A549 (cell line): ENCODE measurements around the gene AP3D1. TPM values are rescaled to one million over a fixed set of nuclear protein-coding genes. Genes with fewer than 3 reads are reported as not detected.
A peak's percentile ranks its signal among the peaks of the same experiment; 100 is the strongest.

ENCODE experiments used
- ATAC-seq, 2 experiments: fragments of 200-7000 bp in 1 of 2; fragments of >200 bp in 1 of 2; cut with Nextera tagmentation in 1 of 2; cut with Tn5 transposase in 1 of 2; 3 replicates each; pipeline versions ENCODE4 v1.8.0 to v1.9.1; 2018 to 2020; ENCODE audit warnings: mild to moderate bottlenecking in 1 of 2, moderate library complexity in 1 of 2
- CTCF ChIA-PET: fragments of 300-600 bp; sonication (Branson Sonifier 250); formaldehyde crosslinking; extraction: SDS; loops from one replicate; lab custom pipeline; 2021; ENCODE audit warnings: antibody characterized with exemption, inconsistent platforms; lab: Yijun Ruan, JAX
- POLR2A ChIA-PET: fragments of 350-600 bp; formaldehyde crosslinking; extraction: SDS; loops from one replicate; lab custom pipeline; 2021; ENCODE audit warnings: antibody characterized with exemption, inconsistent platforms; lab: Yijun Ruan, JAX
- DNase-seq, 2 experiments: peaks; one replicate each; pipeline versions ENCODE4 v3.0.0 to v3.0.0-alpha.2; 2011 to 2016; ENCODE audit warnings: low read depth in 1 of 2, low spot score in 1 of 2
- FAIRE-seq: peaks from 2 replicates; lab custom pipeline; 2011; peaks lifted over from hg19 to GRCh38; lab: Jason Lieb, UNC
- H3K27ac ChIP-seq, 2 experiments: fragments of >200 bp; sonication (Bioruptor Twin); formaldehyde crosslinking; 3 replicates each; pipeline ENCODE4 v1.5.1; 2016 to 2017
- H3K4me1 ChIP-seq: fragments of >200 bp; sonication (Bioruptor Twin); formaldehyde crosslinking; 3 replicates; pipeline ENCODE4 v1.6.1; 2016
- H3K4me2 ChIP-seq: fragments of >200 bp; sonication (Bioruptor Twin); formaldehyde crosslinking; 3 replicates; pipeline ENCODE4 v1.6.1; 2016
- H3K4me3 ChIP-seq: fragments of >200 bp; sonication (Bioruptor Twin); formaldehyde crosslinking; 3 replicates; pipeline ENCODE4 v1.5.1; 2016
- H3K9me3 ChIP-seq: fragments of >200 bp; sonication (Bioruptor Twin); formaldehyde crosslinking; 3 replicates; pipeline ENCODE4 v1.6.1; 2016
- BHLHE40 ChIP-seq: IDR thresholded peaks from 2 replicates; pipeline ENCODE4 v1.6.1; 2012; ENCODE audit warnings: low read depth, low read length, inconsistent platforms
- CHD2 ChIP-seq: fragments of 150-350 bp; IDR thresholded peaks from 2 replicates; pipeline ENCODE4 v1.6.1; 2014; ENCODE audit warnings: low read length; ENCODE audit not compliant: partially characterized antibody
- ESRRA ChIP-seq: fragments of 150-350 bp; IDR thresholded peaks from 2 replicates; pipeline ENCODE4 v1.6.1; 2014; ENCODE audit warnings: mild to moderate bottlenecking, low read length, borderline replicate concordance
- FOSL2 ChIP-seq, 2 experiments: fragments of 450-650 bp in 1 of 2; fragments of >200 bp in 1 of 2; sonication (Bioruptor Twin) in 1 of 2; formaldehyde crosslinking; IDR thresholded peaks; 2 replicates each; pipeline versions ENCODE4 v1.5.0 to v1.6.1; 2016 to 2020; ENCODE audit warnings: mild to moderate bottlenecking in 1 of 2, moderate library complexity in 1 of 2
- GATA3 ChIP-seq: IDR thresholded peaks from 2 replicates; pipeline ENCODE4 v1.6.1; 2012; ENCODE audit warnings: borderline replicate concordance
- HOXB13 ChIP-seq: fragments of 250-450 bp; sonication (Bioruptor Pico); IDR thresholded peaks from 2 replicates; pipeline ENCODE4 v1.5.0; 2020; ENCODE audit warnings: low read depth, mild to moderate bottlenecking, moderate library complexity
- JUN ChIP-seq, 2 experiments: fragments of >200 bp; sonication (Bioruptor Twin); formaldehyde crosslinking; IDR thresholded peaks; 2 replicates in 1 of 2; 3 replicates in 1 of 2; pipeline ENCODE4 v1.6.1; 2016 to 2017
- JUNB ChIP-seq: fragments of >200 bp; sonication (Bioruptor Twin); formaldehyde crosslinking; IDR thresholded peaks from 2 replicates; pipeline ENCODE4 v1.6.1; 2016
- KDM1A ChIP-seq: fragments of 200-600 bp; sonication (generic); IDR thresholded peaks from 2 replicates; pipeline ENCODE4 v1.6.1; 2016; ENCODE audit warnings: low read depth, mild to moderate bottlenecking
- MAFK ChIP-seq: fragments of 450-650 bp; IDR thresholded peaks from 2 replicates; pipeline ENCODE4 v1.6.1; 2014; ENCODE audit not compliant: partially characterized antibody
- MYC ChIP-seq: IDR thresholded peaks from 2 replicates; pipeline ENCODE4 v1.6.1; 2012; ENCODE audit warnings: mild to moderate bottlenecking, inconsistent platforms, low read length, improper control_type of control experiment, borderline replicate concordance
- NPAS2 ChIP-seq: fragments of 250-450 bp; sonication (Bioruptor Pico); IDR thresholded peaks from 2 replicates; pipeline ENCODE4 v1.8.0; 2022; ENCODE audit warnings: mild to moderate bottlenecking, moderate library complexity, borderline replicate concordance
- PHF8 ChIP-seq: fragments of 200-600 bp; sonication (generic); IDR thresholded peaks from 2 replicates; pipeline ENCODE4 v1.6.1; 2016; ENCODE audit warnings: low read depth, mild to moderate bottlenecking, antibody characterized with exemption, moderate library complexity, borderline replicate concordance
- POLR2A ChIP-seq: IDR thresholded peaks from 2 replicates; pipeline ENCODE4 v1.6.1; 2012; ENCODE audit warnings: mild to moderate bottlenecking, low read length
- RAD21 ChIP-seq, 2 experiments: fragments of >200 bp in 1 of 2; sonication (Bioruptor Twin) in 1 of 2; formaldehyde crosslinking in 1 of 2; IDR thresholded peaks in 1 of 2; conservative IDR thresholded peaks in 1 of 2; 2 replicates in 1 of 2; 3 replicates in 1 of 2; pipeline ENCODE4 v1.6.1; 2012 to 2018; ENCODE audit warnings: inconsistent platforms in 1 of 2
- RARB ChIP-seq: fragments of 250-450 bp; sonication (Bioruptor Pico); IDR thresholded peaks from 2 replicates; pipeline ENCODE4 v1.8.0; 2021; ENCODE audit warnings: mild to moderate bottlenecking, moderate library complexity
- RCOR1 ChIP-seq: fragments of 150-350 bp; IDR thresholded peaks from 2 replicates; pipeline ENCODE4 v1.6.1; 2014; ENCODE audit warnings: antibody characterized with exemption, low read length, low read depth
- RNF2 ChIP-seq: fragments of 200-600 bp; sonication (generic); IDR thresholded peaks from 2 replicates; pipeline ENCODE4 v1.6.1; 2016; ENCODE audit warnings: low read depth, mild to moderate bottlenecking, antibody characterized with exemption, moderate library complexity, borderline replicate concordance
- SMC3 ChIP-seq: fragments of >200 bp; sonication (Bioruptor Twin); formaldehyde crosslinking; IDR thresholded peaks from 3 replicates; pipeline ENCODE4 v1.6.1; 2018; ENCODE audit warnings: inconsistent platforms
- TFCP2L1 ChIP-seq: fragments of 250-450 bp; sonication (Bioruptor Pico); IDR thresholded peaks from 2 replicates; pipeline ENCODE4 v1.5.0; 2021; ENCODE audit warnings: mild to moderate bottlenecking
- TP53 ChIP-seq: fragments of 250-450 bp; sonication (Bioruptor Pico); IDR thresholded peaks from 2 replicates; pipeline ENCODE4 v1.5.0; 2021; ENCODE audit warnings: mild to moderate bottlenecking, moderate library complexity
- ZC3H11A ChIP-seq: fragments of 450-650 bp; IDR thresholded peaks from 2 replicates; pipeline ENCODE4 v1.6.1; 2014; ENCODE audit warnings: antibody characterized with exemption, mild to moderate bottlenecking
- ZFP36 ChIP-seq: fragments of 450-650 bp; IDR thresholded peaks from 2 replicates; pipeline ENCODE4 v1.6.1; 2014; ENCODE audit warnings: borderline replicate concordance; ENCODE audit not compliant: partially characterized antibody
- ZNF302 ChIP-seq: fragments of 250-450 bp; sonication (Bioruptor Pico); IDR thresholded peaks from 2 replicates; pipeline ENCODE4 v1.9.0; 2021; ENCODE audit warnings: inconsistent platforms, mild to moderate bottlenecking, moderate library complexity
- WGBS: methylation state at CpG from one replicate; pipeline ENCODE4 v1.1.6; 2017; ENCODE audit errors: missing lambda C conversion rate; 5-methylcytosine and 5-hydroxymethylcytosine counted together
- polyA plus RNA-seq, 4 experiments: library from polyadenylated mRNA; depleted of rRNA in 3 of 4; stranded (reverse); fragments of >200 nt; fragmentation: RNase III in 1 of 4; extraction: RNeasy Plus Mini Kit Qiagen cat#74134 plus additional on column Dnase treatment in 1 of 4; gene quantifications; 2 replicates in 3 of 4; 3 replicates in 1 of 4; pipeline ENCODE4 v1.2.3, GENCODE V29; 2011 to 2017
- TF ChIP-seq, protein P1 (sequence below): fragments of >200 bp; sonication (Bioruptor Twin); formaldehyde crosslinking; IDR thresholded peaks from 3 replicates; pipeline ENCODE4 v1.5.1; 2016
- TF ChIP-seq, protein P2 (sequence below): fragments of 250-450 bp; sonication (Bioruptor Pico); IDR thresholded peaks from 2 replicates; pipeline ENCODE4 v1.5.0; 2021; ENCODE audit warnings: mild to moderate bottlenecking, moderate library complexity, borderline replicate concordance
- TF ChIP-seq, protein P3 (sequence below): IDR thresholded peaks from 2 replicates; pipeline ENCODE4 v1.6.1; 2012
- TF ChIP-seq, protein P4 (sequence below): IDR thresholded peaks from 2 replicates; pipeline ENCODE4 v1.6.1; 2012; ENCODE audit warnings: low read depth, borderline replicate concordance
- TF ChIP-seq, protein P5 (sequence below): IDR thresholded peaks from 2 replicates; pipeline ENCODE4 v1.6.1; 2012

The AP3D1 gene
- polyA plus RNA-seq, 2 of the 4 experiments (the other 2 are of a cell fraction) = 44.4 to 66.9 TPM

DNA sequence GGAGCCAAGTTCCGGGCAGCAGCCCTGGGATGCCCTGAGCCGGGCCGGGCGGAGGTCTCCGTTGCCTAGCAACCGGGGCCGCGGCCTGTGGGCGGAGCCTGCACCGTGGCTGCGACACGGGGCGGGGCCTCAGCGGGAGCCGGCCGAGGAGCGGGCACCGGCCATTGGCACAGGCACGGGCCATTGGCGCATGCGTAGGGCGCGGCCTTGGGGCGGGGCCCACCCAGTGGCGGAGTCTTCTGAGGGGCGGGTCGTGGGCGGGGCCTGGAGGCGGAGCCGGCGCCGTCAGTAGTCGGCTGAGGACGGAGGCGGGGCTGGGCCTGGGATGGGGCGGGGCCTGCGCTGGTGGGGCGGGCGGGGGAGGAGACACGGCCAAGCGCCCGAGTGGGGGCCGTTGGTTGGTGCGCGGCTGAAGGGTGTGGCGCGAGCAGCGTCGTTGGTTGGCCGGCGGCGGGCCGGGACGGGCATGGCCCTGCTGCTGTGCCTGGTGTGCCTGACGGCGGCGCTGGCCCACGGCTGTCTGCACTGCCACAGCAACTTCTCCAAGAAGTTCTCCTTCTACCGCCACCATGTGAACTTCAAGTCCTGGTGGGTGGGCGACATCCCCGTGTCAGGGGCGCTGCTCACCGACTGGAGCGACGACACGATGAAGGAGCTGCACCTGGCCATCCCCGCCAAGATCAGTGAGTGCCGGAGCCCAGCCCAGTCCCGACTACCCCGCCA is 54.7 kb downstream of the AP3D1 start, which contains the start of gene IZUMO4:
TSS of gene IZUMO4 (plus strand) at position 436 of the 723 bp plus-strand sequence. CDS start at position 467, 31 bp downstream.
- no peaks in the 10 kb centered on the region for H3K9me3 ChIP-seq
- H3K4me3 ChIP-seq = peak within 1 kb of the TSS; percentile 69
- FAIRE-seq (no peak), DNase-seq (peak; percentile 82 to 97), ATAC-seq (peak; percentile 88 to 95)
- WGBS = no CpG with 5 or more reads among the region's 70 CpGs
- peak within 1 kb of the TSS; percentile 80 for H3K4me2 ChIP-seq
- TF ChIP-seq ZFP36 (no peak), PHF8 (no peak), JUN (IDR thresholded peaks at IDR 0.05) (peak in 1 of 2 experiments; percentile 2; a peak in 1 of 5 replicates), ZC3H11A (no peak), RNF2 (no peak), NPAS2 (no peak), RCOR1 (no peak), TP53 (CRISPR knock-in tag) (no peak), RARB (CRISPR knock-in tag) (no peak), MYC (no peak), TFCP2L1 (CRISPR knock-in tag) (no peak), MAFK (no peak), ESRRA (no peak), SMC3 (no peak)
- TF ChIP-seq, protein P1, sequence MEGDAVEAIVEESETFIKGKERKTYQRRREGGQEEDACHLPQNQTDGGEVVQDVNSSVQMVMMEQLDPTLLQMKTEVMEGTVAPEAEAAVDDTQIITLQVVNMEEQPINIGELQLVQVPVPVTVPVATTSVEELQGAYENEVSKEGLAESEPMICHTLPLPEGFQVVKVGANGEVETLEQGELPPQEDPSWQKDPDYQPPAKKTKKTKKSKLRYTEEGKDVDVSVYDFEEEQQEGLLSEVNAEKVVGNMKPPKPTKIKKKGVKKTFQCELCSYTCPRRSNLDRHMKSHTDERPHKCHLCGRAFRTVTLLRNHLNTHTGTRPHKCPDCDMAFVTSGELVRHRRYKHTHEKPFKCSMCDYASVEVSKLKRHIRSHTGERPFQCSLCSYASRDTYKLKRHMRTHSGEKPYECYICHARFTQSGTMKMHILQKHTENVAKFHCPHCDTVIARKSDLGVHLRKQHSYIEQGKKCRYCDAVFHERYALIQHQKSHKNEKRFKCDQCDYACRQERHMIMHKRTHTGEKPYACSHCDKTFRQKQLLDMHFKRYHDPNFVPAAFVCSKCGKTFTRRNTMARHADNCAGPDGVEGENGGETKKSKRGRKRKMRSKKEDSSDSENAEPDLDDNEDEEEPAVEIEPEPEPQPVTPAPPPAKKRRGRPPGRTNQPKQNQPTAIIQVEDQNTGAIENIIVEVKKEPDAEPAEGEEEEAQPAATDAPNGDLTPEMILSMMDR = 0 out of 3 replicates have a peak, but pooled peaks have one; percentile 8
- CTCF ChIA-PET = interaction anchor here (0.8 to 1.3 kb wide), 3 partner anchors 12 to 32 kb away, joined by 3 to 4 read pairs (median 4); no protein-coding TSS in a partner anchor
- peak within 1 kb of the TSS; percentile 97 for H3K27ac ChIP-seq
- POLR2A ChIA-PET = no interaction called here
- H3K4me1 ChIP-seq = peaks cover 14% of the 10 kb centered on the region; the same call in 1 of the 3 replicates

DNA sequence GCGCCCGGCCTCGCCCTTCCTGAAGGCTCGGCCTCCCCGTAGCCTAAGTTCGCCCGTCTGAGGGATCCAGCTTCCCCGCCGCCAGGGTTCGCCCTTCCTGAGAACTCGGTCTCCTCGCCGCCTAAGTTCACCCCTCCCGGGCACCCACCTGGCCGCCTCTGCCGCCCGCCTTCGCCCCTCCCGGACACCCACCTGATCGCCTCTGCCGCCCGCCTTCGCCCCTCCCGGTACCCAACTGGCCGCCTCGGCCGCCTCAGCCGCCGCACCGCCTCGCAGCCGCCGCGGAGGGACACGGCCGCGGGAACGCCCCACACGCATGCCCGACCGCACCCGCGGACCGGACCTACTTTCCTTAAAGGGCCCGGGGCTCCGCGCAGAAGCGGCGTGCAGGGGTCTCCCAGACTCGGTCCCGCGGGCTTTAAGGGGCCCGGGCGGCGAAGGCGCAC is 55.3 kb downstream of the AP3D1 start, which contains the start of gene MOB3A:
TSS of gene MOB3A (minus strand) at position 293 of the 446 bp plus-strand sequence. CDS start 17,766 bp downstream, outside the sequence.
- POLR2A ChIA-PET = interaction anchor here (0.5 kb wide), 1 partner anchor 72 kb away, joined by 3 read pairs; no protein-coding TSS in a partner anchor
- no peak for FAIRE-seq
- 10% methylated on average over 2 of the region's 56 CpGs for WGBS
- no peak for TF ChIP-seq FOSL2 (IDR thresholded peaks at IDR 0.05)
- TF ChIP-seq FOSL2 (CRISPR knock-in tag; IDR thresholded peaks at IDR 0.05) = peak; percentile 35; the same call in 1 of the 2 replicates
- no peak for TF ChIP-seq ZC3H11A
- TF ChIP-seq KDM1A = no peak
- TF ChIP-seq, protein P2, sequence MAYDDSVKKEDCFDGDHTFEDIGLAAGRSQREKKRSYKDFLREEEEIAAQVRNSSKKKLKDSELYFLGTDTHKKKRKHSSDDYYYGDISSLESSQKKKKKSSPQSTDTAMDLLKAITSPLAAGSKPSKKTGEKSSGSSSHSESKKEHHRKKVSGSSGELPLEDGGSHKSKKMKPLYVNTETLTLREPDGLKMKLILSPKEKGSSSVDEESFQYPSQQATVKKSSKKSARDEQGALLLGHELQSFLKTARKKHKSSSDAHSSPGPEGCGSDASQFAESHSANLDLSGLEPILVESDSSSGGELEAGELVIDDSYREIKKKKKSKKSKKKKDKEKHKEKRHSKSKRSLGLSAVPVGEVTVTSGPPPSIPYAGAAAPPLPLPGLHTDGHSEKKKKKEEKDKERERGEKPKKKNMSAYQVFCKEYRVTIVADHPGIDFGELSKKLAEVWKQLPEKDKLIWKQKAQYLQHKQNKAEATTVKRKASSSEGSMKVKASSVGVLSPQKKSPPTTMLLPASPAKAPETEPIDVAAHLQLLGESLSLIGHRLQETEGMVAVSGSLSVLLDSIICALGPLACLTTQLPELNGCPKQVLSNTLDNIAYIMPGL (CRISPR knock-in tag) = peak; percentile 67; the same call in 1 of the 2 replicates
- TF ChIP-seq, protein P3, sequence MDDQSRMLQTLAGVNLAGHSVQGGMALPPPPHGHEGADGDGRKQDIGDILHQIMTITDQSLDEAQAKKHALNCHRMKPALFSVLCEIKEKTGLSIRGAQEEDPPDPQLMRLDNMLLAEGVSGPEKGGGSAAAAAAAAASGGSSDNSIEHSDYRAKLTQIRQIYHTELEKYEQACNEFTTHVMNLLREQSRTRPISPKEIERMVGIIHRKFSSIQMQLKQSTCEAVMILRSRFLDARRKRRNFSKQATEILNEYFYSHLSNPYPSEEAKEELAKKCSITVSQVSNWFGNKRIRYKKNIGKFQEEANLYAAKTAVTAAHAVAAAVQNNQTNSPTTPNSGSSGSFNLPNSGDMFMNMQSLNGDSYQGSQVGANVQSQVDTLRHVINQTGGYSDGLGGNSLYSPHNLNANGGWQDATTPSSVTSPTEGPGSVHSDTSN = peak; percentile 94
- TF ChIP-seq SMC3 = peak; percentile 49; the same call in 2 of the 3 replicates
- peak; percentile 63 for TF ChIP-seq CHD2
- peak in 1 of 2 experiments; percentile 34; a peak in 1 of 5 replicates for TF ChIP-seq RAD21 (conservative IDR thresholded peaks at IDR 0.05 in 1 of 2, IDR thresholded peaks at IDR 0.05 in 1 of 2)
- peak; percentile 64; the same call in 1 of the 2 replicates for TF ChIP-seq PHF8
- no peak for TF ChIP-seq BHLHE40
- TF ChIP-seq MYC = 0 out of 2 replicates have a peak, but pooled peaks have one; percentile 4
- TF ChIP-seq JUNB = no peak
- TF ChIP-seq, protein P4, sequence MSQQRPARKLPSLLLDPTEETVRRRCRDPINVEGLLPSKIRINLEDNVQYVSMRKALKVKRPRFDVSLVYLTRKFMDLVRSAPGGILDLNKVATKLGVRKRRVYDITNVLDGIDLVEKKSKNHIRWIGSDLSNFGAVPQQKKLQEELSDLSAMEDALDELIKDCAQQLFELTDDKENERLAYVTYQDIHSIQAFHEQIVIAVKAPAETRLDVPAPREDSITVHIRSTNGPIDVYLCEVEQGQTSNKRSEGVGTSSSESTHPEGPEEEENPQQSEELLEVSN = peak; percentile 73
- TF ChIP-seq POLR2A = peak; percentile 59
- peak; percentile 39 for TF ChIP-seq GATA3
- TF ChIP-seq JUN (IDR thresholded peaks at IDR 0.05) = peak; percentile 29 to 81; a peak in 3 of 5 replicates
- TF ChIP-seq, protein P5, sequence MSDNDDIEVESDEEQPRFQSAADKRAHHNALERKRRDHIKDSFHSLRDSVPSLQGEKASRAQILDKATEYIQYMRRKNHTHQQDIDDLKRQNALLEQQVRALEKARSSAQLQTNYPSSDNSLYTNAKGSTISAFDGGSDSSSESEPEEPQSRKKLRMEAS = peak; percentile 90
- TF ChIP-seq HOXB13 (CRISPR knock-in tag) = 0 out of 2 replicates have a peak, but pooled peaks have one; percentile 37
- no peak for TF ChIP-seq ZNF302 (CRISPR knock-in tag)

More for the DNA sequence above, 55.3 kb downstream of the AP3D1 start, which contains the start of gene MOB3A:
- Histone ChIP-seq H3K4me2 (peak within 1 kb of the TSS; percentile 80), H3K4me3 (peak within 1 kb of the TSS; percentile 69), H3K9me3 (no peaks in the 10 kb centered on the region), H3K27ac (peak within 1 kb of the TSS; percentile 97), H3K4me1 (peaks cover 14% of the 10 kb centered on the region; the same call in 1 of the 3 replicates)
- CTCF ChIA-PET = interaction anchor here (1.4 to 1.5 kb wide), 2 partner anchors 9 to 16 kb away, joined by 4 to 5 read pairs; no protein-coding TSS in a partner anchor
- ATAC-seq = peak; percentile 60 to 62
- peak; percentile 68 to 95 for DNase-seq
